Skeletal muscle satellite cell (primary cell): ENCODE measurements around the gene KCNK15.

Source experiments
- H3K27me3 ChIP-seq: 2 replicates; pipeline ENCODE4 v1.7.0; 2013; ENCODE audit warnings: low read length; ENCODE audit not compliant: control insufficient read depth, insufficient read depth
- H3K36me3 ChIP-seq: 2 replicates; pipeline ENCODE4 v1.7.0; 2013; ENCODE audit warnings: mild to moderate bottlenecking, control low read depth, low read length; ENCODE audit not compliant: insufficient read depth
- H3K4me1 ChIP-seq: 2 replicates; pipeline ENCODE4 v1.7.0; 2013; ENCODE audit warnings: low read length; ENCODE audit not compliant: control insufficient read depth, insufficient read depth
- H3K4me2 ChIP-seq: 2 replicates; pipeline ENCODE4 v1.7.0; 2013; ENCODE audit warnings: mild to moderate bottlenecking, low read length
- H3K4me3 ChIP-seq: 2 replicates; pipeline ENCODE4 v1.7.0; 2013; ENCODE audit warnings: low read length
- H3K9ac ChIP-seq: 2 replicates; pipeline ENCODE4 v1.7.0; 2013; ENCODE audit warnings: mild to moderate bottlenecking, low read depth, low read length, moderate library complexity
- H3K9me3 ChIP-seq: replicated peaks from 2 replicates; pipeline ENCODE4 v1.7.0; 2013; ENCODE audit warnings: mild to moderate bottlenecking, control low read depth, low read length

KCNK15 gene

GRCh38 chr20:44781791-44782190, 36.1 kb downstream of the KCNK15 start:
- H3K4me2 ChIP-seq = no peak overlapping the region
- no peaks in the 10 kb centered on the region for H3K36me3 ChIP-seq

GRCh38 chr20:44784688-44785087, 39.0 kb downstream of the KCNK15 start:
- H3K9ac ChIP-seq = no peak overlapping the region
- H3K4me2 ChIP-seq = no peak overlapping the region
- H3K9me3 ChIP-seq = no peaks in the 10 kb centered on the region
- peaks cover 53% of the 10 kb centered on the region for H3K27me3 ChIP-seq
- H3K4me3 ChIP-seq = no peak overlapping the region
- no peaks in the 10 kb centered on the region for H3K36me3 ChIP-seq
- H3K4me1 ChIP-seq = no peaks in the 10 kb centered on the region

More at GRCh38 chr20:44781791-44782190, 36.1 kb downstream of the KCNK15 start:
- H3K9ac ChIP-seq = no peak overlapping the region
- no peak overlapping the region for H3K4me3 ChIP-seq
- H3K4me1 ChIP-seq = no peaks in the 10 kb centered on the region
- H3K27me3 ChIP-seq = peaks cover 33% of the 10 kb centered on the region
- H3K9me3 ChIP-seq = no peaks in the 10 kb centered on the region

GRCh38 chr20:44785768-44786167, 40.1 kb downstream of the KCNK15 start:
- Histone ChIP-seq H3K27me3 (peaks cover 62% of the 10 kb centered on the region), H3K9ac (no peak overlapping the region), H3K4me3 (no peak overlapping the region), H3K36me3 (no peaks in the 10 kb centered on the region), H3K4me2 (no peak overlapping the region), H3K4me1 (no peaks in the 10 kb centered on the region), H3K9me3 (no peaks in the 10 kb centered on the region)

- Histone ChIP-seq H3K27me3 (peaks cover 60% of the 10 kb centered on the region), H3K9ac (no peak overlapping the region), H3K4me2 (no peak overlapping the region), H3K4me1 (no peaks in the 10 kb centered on the region), H3K36me3 (no peaks in the 10 kb centered on the region), H3K9me3 (no peaks in the 10 kb centered on the region), H3K4me3 (no peak overlapping the region)
These were observed 41.6 kb downstream of the KCNK15 start for GRCh38 chr20:44787299-44787698.

GRCh38 chr20:44788706-44789456, 43.2 kb downstream of the KCNK15 start:
- Histone ChIP-seq H3K27me3 (peaks cover 62% of the 10 kb centered on the region), H3K9me3 (no peaks in the 10 kb centered on the region), H3K4me2 (no peak overlapping the region), H3K4me1 (no peaks in the 10 kb centered on the region), H3K36me3 (no peaks in the 10 kb centered on the region), H3K4me3 (no peak overlapping the region), H3K9ac (no peak overlapping the region)

GRCh38 chr20:44790638-44791393, 45.2 kb downstream of the KCNK15 start:
- no peak overlapping the region for H3K4me3 ChIP-seq
- H3K27me3 ChIP-seq = peaks cover 61% of the 10 kb centered on the region
- no peak overlapping the region for H3K4me2 ChIP-seq
- no peak overlapping the region for H3K9ac ChIP-seq
- no peaks in the 10 kb centered on the region for H3K4me1 ChIP-seq
- no peaks in the 10 kb centered on the region for H3K9me3 ChIP-seq
- H3K36me3 ChIP-seq = no peaks in the 10 kb centered on the region

GRCh38 chr20:44792796-44793195, 47.1 kb downstream of the KCNK15 start:
- no peaks in the 10 kb centered on the region for H3K9me3 ChIP-seq
- no peak overlapping the region for H3K9ac ChIP-seq
- H3K36me3 ChIP-seq = no peaks in the 10 kb centered on the region
- no peaks in the 10 kb centered on the region for H3K4me1 ChIP-seq
- no peak overlapping the region for H3K4me2 ChIP-seq
- no peak overlapping the region for H3K4me3 ChIP-seq
- peaks cover 63% of the 10 kb centered on the region for H3K27me3 ChIP-seq

- H3K9me3 ChIP-seq = no peaks in the 10 kb centered on the region
- peaks cover 59% of the 10 kb centered on the region for H3K27me3 ChIP-seq
- H3K4me1 ChIP-seq = no peaks in the 10 kb centered on the region
- no peak overlapping the region for H3K4me2 ChIP-seq
- no peak overlapping the region for H3K4me3 ChIP-seq
- no peaks in the 10 kb centered on the region for H3K36me3 ChIP-seq
- H3K9ac ChIP-seq = no peak overlapping the region
These were observed 50.2 kb downstream of the KCNK15 start for GRCh38 chr20:44795836-44796235.

- no peak overlapping the region for H3K9ac ChIP-seq
- no peak overlapping the region for H3K4me2 ChIP-seq
- H3K4me3 ChIP-seq = no peak overlapping the region
- H3K36me3 ChIP-seq = no peaks in the 10 kb centered on the region
- H3K9me3 ChIP-seq = no peaks in the 10 kb centered on the region
- H3K27me3 ChIP-seq = peaks cover 57% of the 10 kb centered on the region
- no peaks in the 10 kb centered on the region for H3K4me1 ChIP-seq
These were observed 50.6 kb downstream of the KCNK15 start for GRCh38 chr20:44796311-44796710.

- H3K9ac ChIP-seq = no peak overlapping the region
- no peak overlapping the region for H3K4me3 ChIP-seq
- no peaks in the 10 kb centered on the region for H3K9me3 ChIP-seq
- peaks cover 53% of the 10 kb centered on the region for H3K27me3 ChIP-seq
- H3K4me2 ChIP-seq = no peak overlapping the region
- no peaks in the 10 kb centered on the region for H3K4me1 ChIP-seq
- no peaks in the 10 kb centered on the region for H3K36me3 ChIP-seq
These were observed 51.2 kb downstream of the KCNK15 start for GRCh38 chr20:44796758-44797457.

GRCh38 chr20:44799691-44800090, 54.0 kb downstream of the KCNK15 start:
- Histone ChIP-seq H3K4me3 (no peak overlapping the region), H3K9me3 (no peaks in the 10 kb centered on the region), H3K4me2 (no peak overlapping the region), H3K9ac (no peak overlapping the region), H3K27me3 (peaks cover 72% of the 10 kb centered on the region), H3K36me3 (no peaks in the 10 kb centered on the region), H3K4me1 (no peaks in the 10 kb centered on the region)
